Bronchial epithelial cell (primary cell): ENCODE results near the gene BCL6. TPM values are rescaled to one million over a fixed set of nuclear protein-coding genes. Genes with fewer than 3 reads are reported as not detected.

Experiments used
- DNase-seq: peaks from one replicate; pipeline ENCODE4 v3.0.0-alpha.2; 2010; ENCODE audit warnings: low read depth
- FAIRE-seq: peaks from 2 replicates; lab custom pipeline; 2011; peaks lifted over from hg19 to GRCh38; lab: Jason Lieb, UNC
- H3K27me3 ChIP-seq: 2 replicates; pipeline ENCODE4 v1.5.1; 2011; ENCODE audit warnings: low read length; ENCODE audit not compliant: control insufficient read depth, insufficient read depth
- H3K36me3 ChIP-seq: 2 replicates; pipeline ENCODE4 v1.5.1; 2011; ENCODE audit warnings: low read length; ENCODE audit not compliant: control insufficient read depth, insufficient read depth
- H3K4me3 ChIP-seq: 2 replicates; pipeline ENCODE4 v1.5.1; 2011; ENCODE audit warnings: mild to moderate bottlenecking, low read depth, low read length, control low read depth
- CTCF ChIP-seq: IDR thresholded peaks from 2 replicates; pipeline ENCODE4 v1.5.1; 2011; ENCODE audit warnings: mild to moderate bottlenecking, moderate library complexity, low read length, control low read depth, inconsistent platforms; ENCODE audit not compliant: insufficient read depth, severe bottlenecking
- total RNA-seq: library from RNA; depleted of rRNA; stranded (reverse); fragments of >200 nt; gene quantifications from 2 replicates; pipeline ENCODE4 v1.2.1, GENCODE V29; 2014

Gene BCL6
- total RNA-seq, 1 donor from 2014 or later = 6.8 TPM

GRCh38 chr3:187759601-187760000 lies 14.3 kb upstream of the BCL6 start:
- DNase-seq = no peak
- no peaks in the 10 kb centered on the region for H3K27me3 ChIP-seq
- H3K4me3 ChIP-seq = no peak overlapping the region
- TF ChIP-seq CTCF = no peak
- H3K36me3 ChIP-seq = no peaks in the 10 kb centered on the region
- FAIRE-seq = no peak

- DNase-seq (no peak), FAIRE-seq (no peak)
- TF ChIP-seq CTCF = no peak
- H3K36me3 ChIP-seq = no peaks in the 10 kb centered on the region
- no peak overlapping the region for H3K4me3 ChIP-seq
- H3K27me3 ChIP-seq = no peaks in the 10 kb centered on the region
These were observed 13.2 kb upstream of the BCL6 start for GRCh38 chr3:187758318-187758955.

GRCh38 chr3:187753516-187753915 lies 8.2 kb upstream of the BCL6 start:
- DNase-seq (no peak), FAIRE-seq (no peak)
- H3K27me3 ChIP-seq = no peaks in the 10 kb centered on the region
- no peak for TF ChIP-seq CTCF
- H3K36me3 ChIP-seq = no peaks in the 10 kb centered on the region
- no peak overlapping the region for H3K4me3 ChIP-seq

- no peak for DNase-seq
- FAIRE-seq = no peak
These were observed 5.3 kb upstream of the BCL6 start for GRCh38 chr3:187750513-187751123.

GRCh38 chr3:187750006-187750512 lies 4.8 kb upstream of the BCL6 start:
- TF ChIP-seq CTCF = no peak
- DNase-seq (peak; percentile 92), FAIRE-seq (no peak)
- H3K4me3 ChIP-seq = peak overlapping the region; percentile 35
- H3K27me3 ChIP-seq = no peaks in the 10 kb centered on the region
- no peaks in the 10 kb centered on the region for H3K36me3 ChIP-seq

More at GRCh38 chr3:187750513-187751123, 5.3 kb upstream of the BCL6 start:
- Histone ChIP-seq H3K27me3 (no peaks in the 10 kb centered on the region), H3K4me3 (peak overlapping the region; percentile 35), H3K36me3 (no peaks in the 10 kb centered on the region)
- no peak for TF ChIP-seq CTCF

- no peak for FAIRE-seq
- peak; percentile 94 for TF ChIP-seq CTCF
- DNase-seq = peak; percentile 77
- H3K4me3 ChIP-seq = no peak overlapping the region
- no peaks in the 10 kb centered on the region for H3K36me3 ChIP-seq
- no peaks in the 10 kb centered on the region for H3K27me3 ChIP-seq
These were observed 2.8 kb upstream of the BCL6 start for GRCh38 chr3:187748050-187748481.
